HCT116 (cell line): Measurements from ENCODE around the gene HUWE1. TPM values are rescaled to one million over a fixed set of nuclear protein-coding genes. Genes with fewer than 3 reads are reported as not detected.

ENCODE experiments used
- ATAC-seq: fragments of 200-7000 bp; cut with Tn5 transposase; 2 replicates; pipeline ENCODE4 v1.9.1; 2020; ENCODE audit warnings: mild to moderate bottlenecking, moderate library complexity
- BruUV-seq: library from RNA; stranded (reverse); fragments of 400-500 nt; replicated peaks from 2 replicates; lab custom pipeline; 2021; lab: Mats Ljungman, UMichigan
- CTCF ChIA-PET: fragments of 300-600 bp; sonication (Branson Sonifier 250); formaldehyde crosslinking; loops from one replicate; lab custom pipeline; 2021; ENCODE audit warnings: antibody characterized with exemption; lab: Charles Lee
- POLR2A ChIA-PET: fragments of 300-600, 350-600 bp; sonication (Branson Sonifier 250); formaldehyde crosslinking; loops from one replicate; lab custom pipeline; 2021; ENCODE audit warnings: antibody characterized with exemption; lab: Charles Lee
- RAD21 ChIA-PET, 2 experiments: fragments of 300-600 bp; sonication (Branson Sonifier 250); formaldehyde crosslinking; loops; one replicate each; lab custom pipeline; 2023; ENCODE audit warnings: low total read pairs in 2 of 2; ENCODE audit not compliant: uncharacterized antibody in 2 of 2, unreplicated experiment in 2 of 2, low non-redundant PET in 1 of 2; lab: Charles Lee
- DNase-seq: peaks from one replicate; pipeline ENCODE4 v3.0.0-alpha.2; 2010; ENCODE audit warnings: low read depth, low spot score
- H2AFZ ChIP-seq: fragments of 200-600 bp; shearing (Covaris generic), sonication (generic); 2 replicates; pipeline ENCODE4 v1.6.1; 2017; ENCODE audit warnings: low read depth, mixed run types, mixed read lengths, antibody characterized with exemption, low read length; ENCODE audit not compliant: poor library complexity, severe bottlenecking
- H3K27ac ChIP-seq: 2 replicates; pipeline ENCODE4 v1.5.1; 2012; ENCODE audit warnings: low read depth, low read length
- H3K27me3 ChIP-seq: fragments of 200-600 bp; sonication (generic); 2 replicates; pipeline ENCODE4 v1.6.1; 2016; ENCODE audit warnings: mixed run types, low read length, mixed read lengths; ENCODE audit not compliant: insufficient read depth
- H3K36me3 ChIP-seq, 2 experiments: fragments of 200-500 bp in 1 of 2; fragments of 200-600 bp in 1 of 2; sonication (Bioruptor generic) in 1 of 2; sonication (generic) in 1 of 2; 2 replicates each; pipeline versions ENCODE4 v1.5.1 to v1.6.1; 2014 to 2016; ENCODE audit warnings: low read length in 2 of 2, inconsistent platforms in 1 of 2, mixed read lengths in 1 of 2, mixed run types in 1 of 2; ENCODE audit not compliant: insufficient read depth in 2 of 2, control insufficient read depth in 1 of 2
- H3K4me1 ChIP-seq, 2 experiments: fragments of 200-600 bp in 1 of 2; sonication (generic) in 1 of 2; 2 replicates each; pipeline versions ENCODE4 v1.5.1 to v1.6.1; 2012 to 2017; ENCODE audit warnings: low read length in 2 of 2, inconsistent platforms in 1 of 2, mild to moderate bottlenecking in 1 of 2, mixed read lengths in 1 of 2, mixed run types in 1 of 2, moderate library complexity in 1 of 2; ENCODE audit not compliant: insufficient read depth in 2 of 2, control insufficient read depth in 1 of 2
- H3K4me2 ChIP-seq: fragments of 200-600 bp; sonication (generic); 2 replicates; pipeline ENCODE4 v1.6.1; 2017; ENCODE audit warnings: mixed run types, low read length, mixed read lengths
- H3K4me3 ChIP-seq, 2 experiments: fragments of 200-600 bp in 1 of 2; sonication (generic) in 1 of 2; replicated peaks in 1 of 2; 2 replicates each; pipeline ENCODE4 v1.5.1; 2011 to 2016; ENCODE audit warnings: low read length in 2 of 2, control low read depth in 1 of 2, low read depth in 1 of 2, mild to moderate bottlenecking in 1 of 2, mixed read lengths in 1 of 2, mixed run types in 1 of 2
- H3K79me2 ChIP-seq: fragments of 200-600 bp; sonication (generic); 2 replicates; pipeline ENCODE4 v1.6.1; 2017; ENCODE audit warnings: mild to moderate bottlenecking, mixed run types, low read length, moderate library complexity, mixed read lengths; ENCODE audit not compliant: insufficient read depth
- H3K9ac ChIP-seq: fragments of 200-600 bp; sonication (generic); 2 replicates; pipeline ENCODE4 v1.6.1; 2016; ENCODE audit warnings: low read length, mixed read lengths
- H3K9me2 ChIP-seq: fragments of 200-600 bp; sonication (generic), shearing (Covaris generic); 2 replicates; pipeline ENCODE4 v1.6.1; 2017; ENCODE audit warnings: mixed run types, mild to moderate bottlenecking, moderate library complexity; ENCODE audit not compliant: insufficient read depth
- H3K9me3 ChIP-seq, 2 experiments: fragments of 200-500 bp in 1 of 2; fragments of 200-600 bp in 1 of 2; sonication (Bioruptor generic) in 1 of 2; sonication (generic) in 1 of 2; 2 replicates each; pipeline ENCODE4 v1.6.1; 2014 to 2017; ENCODE audit warnings: low read length in 2 of 2, mixed read lengths in 2 of 2, inconsistent platforms in 1 of 2, low read depth in 1 of 2, mild to moderate bottlenecking in 1 of 2, mixed run types in 1 of 2, moderate library complexity in 1 of 2; ENCODE audit not compliant: control insufficient read depth in 1 of 2, insufficient read depth in 1 of 2
- H4K20me1 ChIP-seq: fragments of 200-600 bp; sonication (generic), shearing (Covaris generic); 2 replicates; pipeline ENCODE4 v1.6.1; 2017; ENCODE audit warnings: mixed run types, mild to moderate bottlenecking, moderate library complexity; ENCODE audit not compliant: insufficient read depth
- CBX3 ChIP-seq: IDR thresholded peaks from 2 replicates; pipeline ENCODE4 v1.6.1; 2012; ENCODE audit warnings: low read depth
- EGR1 ChIP-seq: IDR thresholded peaks from 2 replicates; pipeline ENCODE4 v1.6.1; 2012; ENCODE audit warnings: low read depth
- ELF1 ChIP-seq: IDR thresholded peaks from 2 replicates; pipeline ENCODE4 v1.6.1; 2012; ENCODE audit warnings: low read depth, borderline replicate concordance
- EZH2 ChIP-seq: fragments of 200-600 bp; sonication (generic); IDR thresholded peaks from 2 replicates; pipeline ENCODE4 v1.6.1; 2017; ENCODE audit warnings: antibody characterized with exemption, mixed run types
- EZH2phosphoT487 ChIP-seq: fragments of 200-600 bp; IDR thresholded peaks from 2 replicates; pipeline ENCODE4 v1.6.1; 2018; ENCODE audit warnings: antibody characterized with exemption, borderline replicate concordance
- JUND ChIP-seq: IDR thresholded peaks from 2 replicates; pipeline ENCODE4 v1.6.1; 2012
- POLR2A ChIP-seq: IDR thresholded peaks from 2 replicates; pipeline ENCODE4 v1.7.0; 2011; ENCODE audit warnings: borderline replicate concordance; ENCODE audit not compliant: insufficient read depth, insufficient read length; ENCODE audit errors: extremely low read depth
- SIN3A ChIP-seq: IDR thresholded peaks from 2 replicates; pipeline ENCODE4 v1.6.1; 2012; ENCODE audit warnings: low read depth
- SP1 ChIP-seq: IDR thresholded peaks from 2 replicates; pipeline ENCODE4 v1.6.1; 2012; ENCODE audit warnings: low read depth
- SRF ChIP-seq: IDR thresholded peaks from 2 replicates; pipeline ENCODE4 v1.6.1; 2012; ENCODE audit warnings: low read depth
- ZFX ChIP-seq: fragments of 450-650 bp; IDR thresholded peaks from 2 replicates; pipeline ENCODE4 v1.6.1; 2017
- ZNF274 ChIP-seq: fragments of 200-500 bp; sonication (Bioruptor generic); IDR thresholded peaks from 2 replicates; pipeline ENCODE4 v1.6.1; 2014; ENCODE audit warnings: mild to moderate bottlenecking, low read depth, low read length, inconsistent platforms
- intact Hi-C: fragments of 100-400 bp; cut with micrococcal nuclease; formaldehyde crosslinking; loops from 2 replicates; pipeline ENCODE4 v1.10.0; 2022
- microRNA counts: library from miRNA; unstranded; fragments of <30 nt; microRNA quantifications from one replicate; lab custom pipeline; 2015
- microRNA-seq: library from miRNA; unstranded; fragments of <30 nt; microRNA quantifications from one replicate; pipeline ENCODE4, GENCODE V29; 2016; ENCODE audit warnings: borderline number of aligned reads
- total RNA-seq: library from RNA; stranded (reverse); gene quantifications from one replicate; pipeline ENCODE4 v1.2.1, GENCODE V29; 2021; ENCODE audit not compliant: unreplicated experiment
- TF ChIP-seq, protein P1 (sequence below): IDR thresholded peaks from 2 replicates; pipeline ENCODE4 v1.6.1; 2011; ENCODE audit warnings: mild to moderate bottlenecking, low read length, moderate library complexity; ENCODE audit not compliant: insufficient replicate concordance; ENCODE audit errors: extremely low read depth

HUWE1 gene
- total RNA-seq, 1 experiment from 2014 or later, result 197 TPM

DNA sequence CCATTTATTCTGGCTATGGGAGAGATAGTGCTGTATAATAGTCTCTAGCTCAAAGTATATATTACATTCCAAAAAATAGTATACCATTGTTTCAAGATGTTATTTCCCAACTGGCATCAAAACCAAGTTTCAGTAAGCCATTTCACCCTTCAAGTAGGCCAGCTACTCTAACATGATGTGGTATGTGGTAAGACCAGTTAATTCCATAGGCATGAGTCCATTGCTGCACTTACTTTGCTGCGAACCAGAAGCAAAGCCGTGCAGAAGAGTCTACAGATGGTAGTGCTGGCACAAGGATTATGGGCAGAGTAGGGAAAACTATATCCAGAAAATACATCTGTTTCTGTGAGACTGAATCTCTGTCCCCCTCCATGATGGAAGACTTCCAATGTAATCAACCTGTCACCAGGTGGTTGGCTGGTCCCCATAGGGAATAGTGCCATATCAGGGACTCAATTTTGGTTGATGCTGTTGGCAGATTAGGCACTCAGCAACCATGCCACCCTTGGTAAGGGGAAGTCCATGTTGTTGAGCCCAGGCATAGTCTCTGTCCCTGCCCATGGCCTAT, 202.6 kb downstream of the HUWE1 start (continued):
- TF ChIP-seq ZNF274 (no peak), EZH2 (no peak), POLR2A (no peak), SRF (no peak), EGR1 (no peak), SP1 (no peak), ZFX (no peak)
- TF ChIP-seq, protein P1, sequence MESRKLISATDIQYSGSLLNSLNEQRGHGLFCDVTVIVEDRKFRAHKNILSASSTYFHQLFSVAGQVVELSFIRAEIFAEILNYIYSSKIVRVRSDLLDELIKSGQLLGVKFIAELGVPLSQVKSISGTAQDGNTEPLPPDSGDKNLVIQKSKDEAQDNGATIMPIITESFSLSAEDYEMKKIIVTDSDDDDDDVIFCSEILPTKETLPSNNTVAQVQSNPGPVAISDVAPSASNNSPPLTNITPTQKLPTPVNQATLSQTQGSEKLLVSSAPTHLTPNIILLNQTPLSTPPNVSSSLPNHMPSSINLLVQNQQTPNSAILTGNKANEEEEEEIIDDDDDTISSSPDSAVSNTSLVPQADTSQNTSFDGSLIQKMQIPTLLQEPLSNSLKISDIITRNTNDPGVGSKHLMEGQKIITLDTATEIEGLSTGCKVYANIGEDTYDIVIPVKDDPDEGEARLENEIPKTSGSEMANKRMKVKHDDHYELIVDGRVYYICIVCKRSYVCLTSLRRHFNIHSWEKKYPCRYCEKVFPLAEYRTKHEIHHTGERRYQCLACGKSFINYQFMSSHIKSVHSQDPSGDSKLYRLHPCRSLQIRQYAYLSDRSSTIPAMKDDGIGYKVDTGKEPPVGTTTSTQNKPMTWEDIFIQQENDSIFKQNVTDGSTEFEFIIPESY, result no peak

DNA sequence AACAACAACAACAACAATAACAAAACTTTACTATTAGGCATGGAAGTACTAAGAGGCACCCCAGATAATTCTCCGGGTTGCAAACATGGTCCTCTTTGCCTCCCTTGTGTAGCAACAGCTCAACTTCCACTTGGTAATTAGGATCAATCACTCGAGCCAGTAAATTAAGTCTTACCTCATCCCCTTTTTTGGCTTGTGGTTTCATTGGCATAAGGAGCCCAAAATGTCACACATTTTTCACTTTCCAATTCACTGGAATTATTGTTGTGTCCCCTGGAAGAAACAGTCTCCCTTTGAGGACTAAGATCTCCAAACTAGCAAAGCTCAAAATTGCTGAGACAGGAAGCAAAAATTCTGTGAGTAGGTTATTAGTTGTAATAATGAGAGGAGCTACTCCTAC, 203.1 kb downstream of the HUWE1 start:
- ChIA-PET POLR2A (no interaction called here), RAD21 (no interaction called here), CTCF (no interaction called here)
- Histone ChIP-seq H3K4me1 (peaks cover 0 to 8% of the 10 kb centered on the region in 2 experiments; a peak in 1 of 4 replicates), H2AFZ (no peak overlapping the region), H3K79me2 (no peaks in the 10 kb centered on the region), H3K9ac (no peak overlapping the region), H3K4me3 (no peak overlapping the region), H3K27ac (no peak overlapping the region), H4K20me1 (no peaks in the 10 kb centered on the region), H3K9me2 (no peaks in the 10 kb centered on the region), H3K27me3 (no peaks in the 10 kb centered on the region), H3K36me3 (no peaks in the 10 kb centered on the region), H3K9me3 (no peaks in the 10 kb centered on the region), H3K4me2 (no peak overlapping the region)
- no peak for ATAC-seq
- no TSS peak for BruUV-seq
- TF ChIP-seq SIN3A (no peak), ELF1 (no peak), EZH2phosphoT487 (no peak), SRF (no peak), JUND (no peak), CBX3 (no peak)
- DNase-seq, result no peak
- intact Hi-C loops, result no loop called here

MicroRNAs within 50 kb of the gene (microRNA counts, 767-probe panel; counts per million panel counts)
- microRNA hsa-miR-98 (lab: Ali Mortazavi, UCI), result 6,921 counts per million, percentile 4 among the panel's probes with 10 or more counts

Small RNA genes within 50 kb of the gene (microRNA-seq; reads per million reads assigned to microRNA genes)
- gene MIR98 (10,733 reads per million, percentile 96 among the genes with 10 or more reads in this experiment), gene MIRLET7F2 (2,408 reads per million, percentile 88 among the genes with 10 or more reads in this experiment)
